HK-2 (cell line): Measurements from ENCODE around the gene UBE2N.
A peak's percentile ranks its signal among the peaks of the same experiment; 100 is the strongest.

Experiments
- DNase-seq: peaks from one replicate; pipeline ENCODE4 v3.0.0-alpha.2; 2018; ENCODE audit not compliant: unreplicated experiment

The UBE2N gene, protein sequence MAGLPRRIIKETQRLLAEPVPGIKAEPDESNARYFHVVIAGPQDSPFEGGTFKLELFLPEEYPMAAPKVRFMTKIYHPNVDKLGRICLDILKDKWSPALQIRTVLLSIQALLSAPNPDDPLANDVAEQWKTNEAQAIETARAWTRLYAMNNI

GRCh38 chr12:93441617-93442410 is at the start of gene UBE2N:
Gene UBE2N, minus strand, starts transcription at chr12:93441947. Its CDS starts 63 bp downstream, at chr12:93441884.
- DNase-seq = peak; percentile 96

- peak; percentile 28 for DNase-seq
Measured at GRCh38 chr12:93484315-93484981, 42.7 kb upstream of the UBE2N start.

- DNase-seq = no peak
Measured at GRCh38 chr12:93483151-93483807, 41.5 kb upstream of the UBE2N start.

DNA sequence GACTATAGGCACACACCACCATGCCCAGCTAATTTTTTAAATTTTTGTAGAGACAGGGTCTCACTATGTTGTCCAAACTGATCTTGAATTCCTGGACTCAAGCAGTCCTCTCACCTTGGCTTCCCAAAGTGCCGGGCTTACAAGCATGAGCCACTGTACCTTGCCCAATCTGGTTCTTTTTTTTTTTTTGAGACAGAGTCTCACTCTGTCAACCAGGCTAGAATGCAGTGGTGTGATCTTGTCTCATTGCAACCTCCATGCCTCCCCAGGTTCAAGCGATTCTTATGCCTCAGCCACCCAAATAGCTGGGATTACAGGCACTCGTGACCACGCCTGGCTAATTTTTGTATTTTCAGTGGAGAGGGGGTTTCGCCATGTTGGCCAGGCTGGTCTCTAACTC is 41.0 kb upstream of the UBE2N start:
- no peak for DNase-seq

GRCh38 chr12:93476555-93476954 is 34.8 kb upstream of the UBE2N start:
- no peak for DNase-seq

DNA sequence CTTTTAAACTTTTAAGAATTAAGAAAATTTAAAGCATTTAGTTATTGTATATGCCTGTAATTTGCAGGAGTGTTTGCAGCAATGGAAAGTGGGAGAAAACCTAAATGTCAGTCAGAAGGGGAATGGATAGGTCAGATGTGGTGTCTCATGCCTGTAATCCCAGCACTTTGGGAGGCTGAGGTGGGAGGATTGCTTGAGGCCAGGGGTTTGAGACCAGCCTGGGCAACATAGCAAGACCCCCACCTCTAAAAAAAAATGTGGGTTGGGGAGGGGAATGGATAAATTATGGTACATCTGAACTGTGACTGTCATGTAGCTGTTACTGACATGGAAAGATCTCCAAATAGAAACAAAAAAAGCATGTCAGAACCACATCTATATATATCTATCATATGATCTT is 27.6 kb upstream of the UBE2N start:
- DNase-seq = no peak

DNA sequence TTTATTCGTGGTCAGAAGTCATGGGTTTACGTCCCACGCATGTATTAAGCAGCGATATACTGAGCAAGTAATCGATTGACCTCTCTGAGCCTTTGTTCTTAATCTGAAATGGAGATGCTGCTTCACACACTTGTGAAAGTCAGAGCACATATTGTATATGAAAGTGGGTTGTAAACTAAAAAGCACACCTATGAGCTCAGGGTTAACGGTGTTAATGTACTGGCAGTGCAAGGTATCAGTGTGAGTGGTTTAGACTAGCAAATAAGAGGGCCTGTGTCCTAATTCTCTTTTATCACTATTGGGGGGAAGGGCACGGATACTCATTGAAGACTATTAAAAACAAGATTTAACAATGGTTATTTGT is 26.2 kb upstream of the UBE2N start:
- no peak for DNase-seq

DNA sequence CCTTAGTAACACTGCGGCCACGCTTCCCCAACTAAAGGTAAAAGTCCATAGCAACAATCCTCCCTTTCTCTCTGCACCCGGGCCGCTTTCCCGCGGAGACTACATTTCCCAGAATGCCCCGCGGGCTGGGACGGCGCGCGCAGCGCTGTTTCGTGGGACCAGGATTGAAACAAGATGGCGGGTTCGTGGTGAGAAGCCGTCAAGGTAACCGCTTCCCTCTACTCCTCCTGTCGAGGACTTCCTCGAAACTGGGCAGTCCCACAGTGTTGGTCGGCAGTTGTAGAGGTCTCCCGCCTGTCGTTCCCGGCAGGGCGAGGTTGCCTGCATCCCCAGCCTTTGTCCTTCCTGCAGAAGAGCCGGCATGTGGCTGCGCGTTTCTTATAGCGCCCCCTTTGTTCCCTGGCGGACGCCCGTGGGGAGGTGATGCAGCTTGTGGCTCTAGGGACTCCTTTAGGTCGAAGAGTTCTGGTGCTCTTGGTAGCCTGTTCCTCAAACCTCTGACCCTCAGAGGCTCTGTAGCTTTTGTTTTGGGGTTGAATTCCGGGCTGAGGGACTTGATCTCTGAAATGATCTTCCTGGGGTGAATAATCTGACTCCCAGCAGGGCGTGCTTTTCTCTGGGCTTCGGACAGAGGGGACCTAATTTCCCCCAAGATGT is 25.7 kb upstream of the UBE2N start, which contains the start of gene MRPL42:
TSS of gene MRPL42 (plus strand) at position 164 of the 657 bp plus-strand sequence. CDS start 1,772 bp downstream, outside the sequence.
- peak; percentile 95 for DNase-seq

GRCh38 chr12:93466625-93467350 is 25.0 kb upstream of the UBE2N start:
- no peak for DNase-seq

GRCh38 chr12:93465841-93466240 is 24.1 kb upstream of the UBE2N start:
- DNase-seq = no peak

DNA sequence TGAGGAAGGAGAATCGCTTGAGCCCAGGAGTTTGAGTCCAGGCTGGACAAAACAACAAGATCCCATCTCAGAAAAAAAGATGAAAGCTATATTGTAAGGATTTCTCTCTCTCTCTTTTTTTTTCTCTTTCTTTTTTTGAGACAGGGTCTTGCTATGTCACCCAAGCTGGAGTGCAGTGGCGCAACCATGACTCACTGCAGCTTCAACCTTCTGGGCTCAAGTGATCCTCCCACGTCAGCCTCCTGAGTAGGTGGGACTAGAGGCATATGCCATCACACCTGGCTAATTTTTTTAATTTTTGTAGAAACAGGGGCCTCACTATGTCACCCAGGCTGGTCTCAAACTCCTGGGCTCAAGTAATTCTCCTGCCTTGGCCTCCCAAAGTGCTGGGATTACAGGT is 19.8 kb upstream of the UBE2N start:
- no peak for DNase-seq

DNA sequence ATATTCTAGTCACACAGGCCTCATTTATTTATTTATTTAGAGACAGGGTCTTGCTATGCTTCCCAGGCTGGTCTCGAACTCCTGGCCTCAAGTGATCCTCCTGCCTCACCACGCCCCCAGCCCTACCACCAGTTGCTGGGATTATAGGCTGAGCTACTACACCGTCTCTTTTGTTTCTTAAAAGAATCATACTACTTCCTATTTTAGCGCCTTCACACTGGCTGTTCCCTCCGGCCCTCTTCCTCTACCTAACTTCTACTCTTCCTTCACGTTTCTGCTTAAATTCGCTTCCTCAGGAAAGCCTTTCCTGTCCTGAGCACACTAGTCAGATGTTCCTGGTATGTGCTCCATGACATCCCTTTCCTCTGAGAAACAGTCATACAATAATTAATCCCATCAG is 19.2 kb upstream of the UBE2N start:
- no peak for DNase-seq

DNA sequence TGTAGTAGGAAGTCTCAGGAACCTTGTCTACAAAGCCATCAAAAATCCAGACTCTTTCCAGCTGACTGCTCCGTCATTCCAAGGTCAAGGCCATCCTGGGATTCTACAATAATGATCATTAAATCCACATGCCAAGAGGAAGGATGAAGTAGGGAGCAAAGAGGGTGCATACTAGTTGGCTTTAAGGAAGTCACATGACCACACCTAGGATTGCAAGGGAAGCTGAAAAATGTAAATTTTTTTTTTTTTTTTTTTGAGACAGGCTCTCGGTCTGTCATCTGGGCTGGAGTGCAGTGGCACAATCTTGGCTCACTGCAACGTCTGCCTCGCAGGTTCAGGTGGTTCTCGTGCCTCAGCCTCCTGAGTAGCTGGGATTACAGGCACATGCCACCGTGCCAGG is 18.3 kb upstream of the UBE2N start:
- DNase-seq = no peak

DNA sequence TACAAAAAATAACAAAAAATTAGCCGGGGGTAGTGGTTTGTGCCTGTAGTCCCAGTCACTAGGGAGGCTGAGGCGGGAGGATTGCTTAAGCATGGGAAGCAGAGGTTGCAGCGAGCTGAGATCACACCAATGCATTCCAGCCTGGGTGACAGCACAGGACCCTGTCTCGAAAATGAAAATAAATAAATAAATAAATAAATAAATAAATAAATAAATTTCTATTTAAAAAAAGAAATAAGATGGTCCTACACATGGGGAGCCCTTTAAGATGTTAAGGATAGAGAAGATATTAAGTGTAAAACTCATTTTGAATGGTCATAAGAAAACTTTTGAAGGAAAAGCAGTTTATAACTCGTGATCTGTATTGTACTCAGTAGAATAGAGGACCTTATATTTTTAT is 17.4 kb upstream of the UBE2N start:
- no peak for DNase-seq

GRCh38 chr12:93456077-93456476 is 14.3 kb upstream of the UBE2N start:
- no peak for DNase-seq

DNA sequence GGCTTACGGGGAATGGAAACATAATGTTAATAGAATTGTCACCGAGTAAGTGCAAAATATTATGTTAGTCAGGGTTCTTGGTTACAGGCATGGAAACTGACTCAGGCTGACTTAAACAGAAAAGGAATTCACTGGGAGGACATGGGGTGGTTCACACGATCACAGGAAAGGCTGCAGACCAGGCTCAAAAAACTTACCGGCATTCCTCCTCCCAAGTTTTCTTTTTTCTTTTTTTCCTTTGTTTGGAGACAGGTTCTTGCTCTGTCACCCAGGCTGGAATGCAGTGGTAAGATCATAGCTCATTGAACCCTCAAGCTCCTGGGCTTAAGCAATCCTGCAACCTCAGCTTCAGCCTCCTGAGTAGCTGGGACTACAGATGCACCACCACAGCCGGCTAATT is 11.9 kb upstream of the UBE2N start:
- no peak for DNase-seq

- DNase-seq = no peak
Measured at GRCh38 chr12:93451423-93452158, 9.8 kb upstream of the UBE2N start.

- no peak for DNase-seq
Measured at GRCh38 chr12:93449277-93449676, 7.5 kb upstream of the UBE2N start.

GRCh38 chr12:93448796-93449195 is 7.0 kb upstream of the UBE2N start:
- no peak for DNase-seq

- DNase-seq = no peak
Measured at GRCh38 chr12:93447555-93448290, 6.0 kb upstream of the UBE2N start.
